ENCODE measurements around the gene NADK.

GRCh38 chr1:1758059-1758621, 20.1 kb downstream of the NADK start:
- TF ChIP-seq POLR2A (IDR thresholded peaks at IDR 0.05; ENCODE audit: borderline replicate concordance, extremely low read depth, insufficient read depth, insufficient read length) (no peak), FOSL1 (IDR thresholded peaks at IDR 0.05; ENCODE audit: low read depth) (no peak), EZH2 (IDR thresholded peaks at IDR 0.05) (no peak), POLR2AphosphoS5 (IDR thresholded peaks at IDR 0.05; ENCODE audit: low read depth, low read length) (no peak), MAX (IDR thresholded peaks at IDR 0.05) (no peak), CTCF (IDR thresholded peaks at IDR 0.05 in 2 of 3, conservative IDR thresholded peaks at IDR 0.05 in 1 of 3; ENCODE audit: borderline replicate concordance in 1 of 3, insufficient read depth in 1 of 3, low read depth in 2 of 3, low read length in 2 of 3) (no peak), JUND (IDR thresholded peaks at IDR 0.05) (no peak)
